GM19452 (cell line): Measurements from ENCODE around the gene CDPF1.

Source experiments
- ATAC-seq: cut with Tn5 transposase; IDR thresholded peaks from one replicate; pipeline ENCODE4 v1.9.1; 2021; ENCODE audit not compliant: unreplicated experiment

CDPF1 gene

DNA sequence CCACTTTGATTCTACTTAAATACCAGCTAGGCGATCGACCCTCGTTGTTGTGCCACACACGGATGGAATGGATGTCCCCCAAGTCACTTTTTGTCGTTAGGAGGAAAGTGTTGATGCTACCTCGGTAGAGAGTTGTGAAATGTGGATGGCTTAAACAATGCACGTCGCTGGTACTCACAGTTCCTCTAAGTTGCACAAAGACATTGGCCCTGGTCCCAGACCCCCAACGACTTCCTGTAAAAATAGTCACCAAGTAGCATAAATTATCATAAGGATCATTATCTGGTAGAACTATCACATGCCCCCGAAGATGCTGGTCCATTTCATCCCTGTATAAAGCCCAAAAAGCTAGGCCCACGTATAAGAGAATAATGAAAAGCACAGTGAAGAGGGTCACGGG, 9.3 kb upstream of the CDPF1 start:
- no peak for ATAC-seq

- no peak for ATAC-seq
Measured at GRCh38 chr22:46256358-46256958, 6.4 kb upstream of the CDPF1 start.

- ATAC-seq = no peak
Measured at GRCh38 chr22:46251816-46252380, 1.8 kb upstream of the CDPF1 start.

GRCh38 chr22:46251266-46251665, 1.2 kb upstream of the CDPF1 start:
- no peak for ATAC-seq

- ATAC-seq = no peak
Measured at GRCh38 chr22:46250783-46251125, 661 bp upstream of the CDPF1 start.

GRCh38 chr22:46247443-46247975, 2.6 kb downstream of the CDPF1 start:
- ATAC-seq = no peak

GRCh38 chr22:46246178-46246577, 3.9 kb downstream of the CDPF1 start:
- ATAC-seq = no peak

GRCh38 chr22:46245511-46245910, 4.6 kb downstream of the CDPF1 start:
- no peak for ATAC-seq

- no peak for ATAC-seq
Measured at GRCh38 chr22:46244771-46245170, 5.3 kb downstream of the CDPF1 start.

GRCh38 chr22:46242076-46242475, 8.0 kb downstream of the CDPF1 start:
- ATAC-seq = no peak

DNA sequence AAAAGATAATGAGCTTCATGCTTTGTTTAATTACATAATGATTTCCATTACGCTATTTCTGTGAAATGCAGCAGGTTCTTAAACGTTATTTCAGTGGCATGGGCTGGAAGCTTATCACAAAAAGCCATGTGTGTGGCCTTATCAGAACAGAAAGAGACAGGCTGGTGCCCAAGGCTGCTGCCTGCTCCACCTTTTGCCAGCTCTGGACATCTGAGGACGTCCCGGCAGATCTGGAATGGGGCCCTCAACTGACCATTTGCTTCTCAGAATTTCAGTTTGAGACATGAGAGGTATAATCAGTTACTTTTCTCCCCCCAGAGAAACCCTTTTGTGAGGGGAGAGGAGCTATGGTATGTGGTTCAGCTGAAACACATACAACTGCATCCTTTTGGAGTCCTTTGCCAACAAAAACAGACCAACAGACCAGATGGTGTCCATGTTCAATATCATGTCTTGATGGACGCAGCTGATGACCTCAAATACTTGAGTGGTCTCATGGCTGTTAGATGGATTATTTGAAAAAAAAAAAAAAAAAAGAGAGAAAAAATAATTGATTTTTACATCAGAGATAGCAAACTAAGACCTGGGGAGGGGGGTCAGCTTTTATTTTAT, 8.6 kb downstream of the CDPF1 start:
- ATAC-seq = no peak

- ATAC-seq = no peak
Measured at GRCh38 chr22:46240907-46241306, 9.2 kb downstream of the CDPF1 start.

DNA sequence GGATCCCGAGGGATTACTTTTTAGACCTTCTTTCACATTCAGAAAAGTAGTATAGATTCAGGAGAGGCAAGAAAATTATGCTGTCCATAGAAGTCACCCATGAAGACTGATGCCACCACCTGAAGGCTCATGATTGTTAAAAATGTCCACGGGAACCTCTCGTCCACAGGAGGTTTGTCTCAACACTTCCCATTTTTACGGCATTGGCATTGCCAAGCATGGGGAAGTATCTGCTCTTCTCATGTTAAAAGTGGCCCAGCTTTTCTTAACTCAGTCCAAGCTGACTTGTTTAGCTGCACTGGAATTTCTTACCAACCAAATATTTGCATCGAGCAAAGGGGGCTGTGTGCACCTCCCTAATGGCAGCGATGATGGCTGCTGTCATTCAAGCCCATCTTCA, 9.6 kb downstream of the CDPF1 start:
- no peak for ATAC-seq

DNA sequence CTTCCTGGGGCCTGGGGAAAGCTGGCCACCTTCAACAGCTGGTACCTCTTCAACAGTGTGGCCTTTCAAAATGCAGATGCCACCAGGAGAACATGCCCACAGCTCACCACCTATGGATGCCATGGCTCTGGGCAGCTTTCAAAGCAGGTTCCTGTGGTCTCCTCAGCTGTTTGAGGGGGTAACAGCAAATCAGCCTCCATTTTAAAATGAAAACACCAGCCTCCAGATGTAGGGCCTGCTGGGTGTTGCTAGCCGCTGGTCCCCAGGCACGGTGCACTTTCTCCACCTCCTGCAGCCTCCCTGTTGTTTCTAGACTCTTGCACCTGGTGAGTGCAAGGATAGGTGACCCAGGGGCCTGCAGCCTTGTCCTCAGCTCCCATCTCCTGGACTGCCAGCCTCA, 10.0 kb downstream of the CDPF1 start:
- ATAC-seq = no peak

- no peak for ATAC-seq
Measured at GRCh38 chr22:46239261-46240048, 10.6 kb downstream of the CDPF1 start.

GRCh38 chr22:46238541-46238940, 11.6 kb downstream of the CDPF1 start:
- ATAC-seq = no peak

DNA sequence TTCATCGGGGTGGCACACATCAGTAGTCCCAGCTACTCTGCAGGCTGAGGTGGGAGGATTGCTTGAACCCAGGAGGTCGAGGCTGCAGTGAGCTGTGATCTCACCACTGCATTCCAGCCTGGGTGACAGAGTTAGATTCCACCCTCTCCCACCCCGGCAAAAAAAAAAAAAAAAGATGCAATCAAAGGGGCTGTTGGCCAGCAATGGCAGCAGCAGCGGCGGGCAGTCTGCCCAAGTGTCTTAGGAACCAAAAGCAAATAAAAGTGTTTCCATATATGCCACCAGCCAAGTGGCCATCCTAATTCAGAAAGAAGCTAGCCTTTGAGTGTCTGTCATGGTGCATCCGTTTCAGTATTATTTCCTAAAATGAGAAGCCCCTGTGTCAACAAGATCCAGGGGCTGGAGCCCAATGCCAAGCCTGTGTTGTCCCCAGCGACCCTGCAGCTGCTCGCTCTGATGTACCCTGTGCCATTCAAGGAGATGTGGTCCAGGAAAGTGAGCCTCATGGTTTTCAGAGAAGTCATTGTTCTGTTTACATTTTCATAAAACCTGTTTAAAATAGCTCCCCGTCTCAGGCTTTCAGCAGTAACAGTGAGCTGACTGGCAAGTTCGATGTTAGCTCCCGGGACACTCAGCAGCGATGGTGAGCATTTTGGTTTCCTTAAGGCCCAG, 12.5 kb downstream of the CDPF1 start:
- ATAC-seq = no peak

GRCh38 chr22:46234969-46235368, 15.1 kb downstream of the CDPF1 start:
- no peak for ATAC-seq

- ATAC-seq = no peak
Measured at GRCh38 chr22:46233231-46233630, 16.9 kb downstream of the CDPF1 start.

DNA sequence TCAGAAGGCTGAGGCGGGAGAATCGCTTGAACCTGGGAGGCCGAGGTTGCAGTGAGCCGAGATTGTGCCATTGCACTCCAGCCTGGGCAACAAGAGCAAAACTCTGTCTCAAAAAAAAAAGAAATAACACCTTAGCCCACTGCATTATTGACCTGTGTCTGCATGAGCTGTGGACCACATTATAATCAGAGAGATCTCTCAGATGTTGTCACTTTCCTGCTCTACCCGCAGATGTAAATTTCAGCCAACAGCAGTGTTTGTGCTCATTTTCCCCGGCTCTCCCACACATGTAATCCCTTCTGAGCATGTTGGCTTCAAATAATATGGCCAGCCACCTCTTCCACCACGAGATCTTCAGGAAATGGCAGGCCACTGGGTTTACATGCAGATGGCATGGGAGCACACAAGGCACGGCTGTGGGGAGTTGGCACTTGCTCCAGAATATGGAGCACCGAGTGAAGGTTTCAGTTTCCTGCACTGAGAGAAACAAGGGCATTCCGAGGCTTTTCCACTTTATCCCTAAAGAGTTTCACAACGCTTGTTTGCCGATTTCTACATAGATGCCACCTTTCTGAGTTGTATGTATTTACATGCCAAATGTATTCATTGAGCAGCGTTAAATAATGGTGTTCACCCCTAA, 19.7 kb downstream of the CDPF1 start:
- ATAC-seq = no peak

DNA sequence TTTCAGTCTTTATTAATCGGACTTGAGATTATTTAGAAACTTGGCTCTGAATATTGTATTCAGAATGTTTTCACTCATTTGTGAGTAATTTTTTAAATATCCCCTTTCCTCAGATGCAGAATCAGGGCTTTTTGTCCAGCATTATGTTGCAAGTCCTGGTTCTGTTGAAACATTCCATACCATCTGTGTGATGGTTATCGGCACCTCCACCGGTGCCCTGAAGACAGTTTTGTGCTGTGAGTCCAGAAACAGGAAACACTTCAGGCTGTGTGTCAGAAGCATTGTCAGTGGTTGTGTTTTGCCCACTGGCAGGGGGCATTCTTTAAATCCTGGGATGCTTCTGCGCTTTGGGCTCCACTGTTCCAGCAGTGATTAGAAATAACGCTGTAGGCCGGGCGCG, 20.4 kb downstream of the CDPF1 start:
- no peak for ATAC-seq
